Measurements from ENCODE around the gene PRAC2. TPM values are rescaled to one million over a fixed set of nuclear protein-coding genes. Genes with fewer than 3 reads are reported as not detected.

PRAC2 gene
- total and polyA plus RNA-seq, 4 donors: not detected

- Histone ChIP-seq H3K27me3 (ENCODE audit: control insufficient read depth in 4 of 4, insufficient read depth in 4 of 4, low read length in 3 of 4) (peaks cover 5 to 66% (median 26%) of the 10 kb centered on the region in 4 donors), H3K9ac (ENCODE audit: low read depth in 1 of 2, low read length in 2 of 2) (no peak overlapping the region), H3K4me1 (ENCODE audit: control insufficient read depth in 4 of 4, insufficient read depth in 4 of 4, low read length in 3 of 4) (peaks cover 2 to 7% (median 4%) of the 10 kb centered on the region in 4 donors), H3K4me3 (ENCODE audit: low read depth in 1 of 3, low read length in 3 of 3) (no peak overlapping the region), H3K9me3 (ENCODE audit: control insufficient read depth in 4 of 4, low read length in 3 of 4) (no peaks in the 10 kb centered on the region), H3K27ac (ENCODE audit: low read depth in 1 of 2, low read length in 2 of 2) (no peak overlapping the region), H3K36me3 (ENCODE audit: control insufficient read depth in 4 of 4, insufficient read depth in 3 of 4, low read depth in 1 of 4, low read length in 3 of 4) (no peaks in the 10 kb centered on the region)
- no peak for DNase-seq (ENCODE audit: low spot score)
- TF ChIP-seq MAX (IDR thresholded peaks at IDR 0.05): no peak
- no peak for TF ChIP-seq NR2F2 (IDR thresholded peaks at IDR 0.05)
- TF ChIP-seq ZBTB33 (IDR thresholded peaks at IDR 0.05): no peak
- no peak for TF ChIP-seq HNF4A (conservative IDR thresholded peaks at IDR 0.05)
- TF ChIP-seq SP1 (IDR thresholded peaks at IDR 0.05): no peak
- TF ChIP-seq TAF1 (conservative IDR thresholded peaks at IDR 0.05): no peak
- TF ChIP-seq CTCF (IDR thresholded peaks at IDR 0.05; ENCODE audit: low read depth, low read length, missing input control): no peak
- TF ChIP-seq GABPA (IDR thresholded peaks at IDR 0.05 in 1 of 2, conservative IDR thresholded peaks at IDR 0.05 in 1 of 2): no peak
- TF ChIP-seq RXRA (IDR thresholded peaks at IDR 0.05): no peak
- TF ChIP-seq RAD21 (IDR thresholded peaks at IDR 0.05): no peak
- no peak for TF ChIP-seq YY1 (IDR thresholded peaks at IDR 0.05)
- 8% methylated on average over 43 of the region's 43 CpGs for WGBS
Observed at GRCh38 chr17:48752399-48753288, 29.7 kb downstream of the PRAC2 start.

- H3K4me3 ChIP-seq (ENCODE audit: low read depth in 1 of 3, low read length in 3 of 3): no peak overlapping the region
- no peak overlapping the region for H3K9ac ChIP-seq (ENCODE audit: low read depth in 1 of 2, low read length in 2 of 2)
- H3K36me3 ChIP-seq (ENCODE audit: control insufficient read depth in 4 of 4, insufficient read depth in 3 of 4, low read depth in 1 of 4, low read length in 3 of 4): no peaks in the 10 kb centered on the region
- no peak for DNase-seq (ENCODE audit: low spot score)
- peaks cover 2 to 7% (median 4%) of the 10 kb centered on the region in 4 donors for H3K4me1 ChIP-seq (ENCODE audit: control insufficient read depth in 4 of 4, insufficient read depth in 4 of 4, low read length in 3 of 4)
- no peak overlapping the region for H3K27ac ChIP-seq (ENCODE audit: low read depth in 1 of 2, low read length in 2 of 2)
- WGBS: 13% methylated on average over 22 of the region's 22 CpGs
- peaks cover 5 to 63% (median 24%) of the 10 kb centered on the region in 4 donors for H3K27me3 ChIP-seq (ENCODE audit: control insufficient read depth in 4 of 4, insufficient read depth in 4 of 4, low read length in 3 of 4)
- no peaks in the 10 kb centered on the region for H3K9me3 ChIP-seq (ENCODE audit: control insufficient read depth in 4 of 4, low read length in 3 of 4)
- no peak for TF ChIP-seq CTCF (IDR thresholded peaks at IDR 0.05; ENCODE audit: low read depth, low read length, missing input control)
- TF ChIP-seq ATF3 (IDR thresholded peaks at IDR 0.05): no peak
- TF ChIP-seq YY1 (IDR thresholded peaks at IDR 0.05): no peak
- no peak for TF ChIP-seq SP1 (IDR thresholded peaks at IDR 0.05)
- no peak for TF ChIP-seq RAD21 (IDR thresholded peaks at IDR 0.05)
- no peak for TF ChIP-seq MAX (IDR thresholded peaks at IDR 0.05)
- no peak for TF ChIP-seq RXRA (IDR thresholded peaks at IDR 0.05)
- no peak for TF ChIP-seq JUND (IDR thresholded peaks at IDR 0.05)
- no peak for TF ChIP-seq REST (IDR thresholded peaks at IDR 0.05)
- no peak for TF ChIP-seq EGR1 (IDR thresholded peaks at IDR 0.05; ENCODE audit: low read depth in 2 of 2)
- TF ChIP-seq ZBTB33 (IDR thresholded peaks at IDR 0.05): no peak
Observed at GRCh38 chr17:48753794-48754499, 31.0 kb downstream of the PRAC2 start.
